Small intestine (tissue), 7 donors: ENCODE results near the gene KLRC3. TPM values are rescaled to one million over a fixed set of nuclear protein-coding genes. Genes with fewer than 3 reads are reported as not detected.
A peak's percentile ranks its signal among the peaks of the same experiment; 100 is the strongest.
"Not testable (repeated sequence)": the region's sequence is repeated elsewhere in the genome, so short reads cannot be mapped to it uniquely, and the experiment has no call there.

Experiments
- DNase-seq, 2 donors: peaks; one replicate each; pipeline versions ENCODE4 v3.0.0 to v3.0.0-alpha.2; 2013
- FAIRE-seq: peaks from 2 replicates; lab custom pipeline; 2012; peaks lifted over from hg19 to GRCh38; lab: Jason Lieb, UNC
- H3K27ac ChIP-seq, 3 donors: one replicate each; pipeline ENCODE4 v1.5.1; 2013; ENCODE audit warnings: low read length in 2 of 3, mild to moderate bottlenecking in 2 of 3, control low read depth in 1 of 3, inconsistent platforms in 1 of 3, low read depth in 1 of 3, moderate library complexity in 1 of 3
- H3K27me3 ChIP-seq, 3 donors: one replicate each; pipeline ENCODE4 v1.6.1; 2013; ENCODE audit warnings: low read length in 3 of 3, inconsistent platforms in 1 of 3; ENCODE audit not compliant: control insufficient read depth in 3 of 3, insufficient read depth in 3 of 3
- H3K36me3 ChIP-seq, 3 donors: one replicate each; pipeline ENCODE4 v1.6.1; 2013; ENCODE audit warnings: low read length in 3 of 3, inconsistent platforms in 1 of 3, low read depth in 1 of 3, mild to moderate bottlenecking in 1 of 3, moderate library complexity in 1 of 3; ENCODE audit not compliant: control insufficient read depth in 3 of 3, insufficient read depth in 2 of 3
- H3K4me1 ChIP-seq, 3 donors: one replicate each; pipeline ENCODE4 v1.6.1; 2013; ENCODE audit warnings: low read length in 2 of 3, inconsistent platforms in 1 of 3, low read depth in 1 of 3, mild to moderate bottlenecking in 1 of 3, moderate library complexity in 1 of 3; ENCODE audit not compliant: control insufficient read depth in 3 of 3, insufficient read depth in 2 of 3
- H3K4me3 ChIP-seq, 3 donors: one replicate each; pipeline ENCODE4 v1.5.1; 2013; ENCODE audit warnings: low read length in 3 of 3, control low read depth in 1 of 3, inconsistent platforms in 1 of 3, low read depth in 1 of 3, mild to moderate bottlenecking in 1 of 3, moderate library complexity in 1 of 3
- H3K9me3 ChIP-seq, 2 donors: one replicate each; pipeline ENCODE4 v1.6.1; 2013; ENCODE audit warnings: low read depth in 1 of 2, low read length in 1 of 2; ENCODE audit not compliant: control insufficient read depth in 2 of 2, insufficient read depth in 1 of 2
- WGBS, 3 donors: extraction: QIAGEN DNeasy Blood & Tissue Kit; methylation state at CpG; one replicate each; pipeline ENCODE4 v1.1.7; 2013; 5-methylcytosine and 5-hydroxymethylcytosine counted together
- polyA plus RNA-seq, 4 donors: library from polyadenylated mRNA; stranded (reverse) in 3 of 4; unstranded in 1 of 4; fragments of 200-250 nt in 3 of 4; fragments of 120-200 nt in 1 of 4; gene quantifications; one replicate each; pipeline versions ENCODE4 v1.2.1 to v1.2.3, GENCODE V29; 2013
- donor health status: healthy with polysubstance abuse.
- donor health status: control.
- donor health status: control.
- donor health status: Bipolar disorder and iron deficiency.
- donor health status: healthy.

Gene KLRC3
- polyA plus RNA-seq, 4 donors, result 0.37 to 0.46 TPM; not detected in 2

DNA sequence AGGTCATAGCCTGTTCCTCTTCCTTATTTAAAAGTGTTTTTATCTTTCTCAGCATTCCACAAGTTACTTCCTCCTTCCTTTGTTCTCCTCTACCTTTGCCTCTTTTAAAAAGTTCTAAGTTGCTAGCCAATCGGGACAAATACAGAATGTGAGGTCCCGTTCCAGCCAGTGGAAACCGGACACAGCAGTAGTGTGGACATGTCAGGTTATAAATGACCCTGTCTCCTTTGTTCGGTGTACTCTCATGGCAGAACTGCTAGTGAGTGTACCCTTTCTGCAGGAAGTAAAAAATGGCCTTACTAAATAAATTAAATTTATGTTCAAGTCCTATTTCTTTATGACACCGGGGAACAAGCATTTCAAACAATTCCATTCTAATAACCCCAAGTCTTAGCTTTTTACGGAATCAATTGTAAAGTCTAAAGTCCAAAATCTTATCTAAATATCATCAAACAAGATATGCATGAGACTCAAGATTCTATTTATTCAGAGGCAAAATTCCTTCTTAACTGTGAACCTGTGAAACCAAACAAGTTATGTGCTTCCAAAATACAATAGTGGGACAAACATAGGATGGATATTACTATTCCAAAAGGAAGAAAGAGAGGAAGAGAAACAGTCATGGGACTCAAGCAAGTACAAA lies 48.4 kb downstream of the KLRC3 start:
- FAIRE-seq, H3K4me1 ChIP-seq, H3K27me3 ChIP-seq, H3K9me3 ChIP-seq, H3K27ac ChIP-seq, H3K36me3 ChIP-seq, H3K4me3 ChIP-seq: not testable (repeated sequence)
- 49 to 63% (median 61%) methylated on average over 6 of the region's 6 CpGs for WGBS, 3 donors
- DNase-seq, result peak in 1 of 2 donors; percentile 21

GRCh38 chr12:10369557-10370415 lies 50.6 kb downstream of the KLRC3 start:
- Histone ChIP-seq H3K27me3 (no peaks in the 10 kb centered on the region), H3K36me3 (peaks cover 0 to 10% (median 1%) of the 10 kb centered on the region in 3 donors), H3K27ac (peak overlapping the region in 1 of 3 donors; percentile 8), H3K9me3 (no peaks in the 10 kb centered on the region), H3K4me3 (no peak overlapping the region), H3K4me1 (peaks cover 0 to 19% (median 2%) of the 10 kb centered on the region in 3 donors)
- DNase-seq (no peak), FAIRE-seq (no peak)
- 82 to 92% (median 91%) methylated on average over 8 of the region's 8 CpGs for WGBS, 3 donors

DNA sequence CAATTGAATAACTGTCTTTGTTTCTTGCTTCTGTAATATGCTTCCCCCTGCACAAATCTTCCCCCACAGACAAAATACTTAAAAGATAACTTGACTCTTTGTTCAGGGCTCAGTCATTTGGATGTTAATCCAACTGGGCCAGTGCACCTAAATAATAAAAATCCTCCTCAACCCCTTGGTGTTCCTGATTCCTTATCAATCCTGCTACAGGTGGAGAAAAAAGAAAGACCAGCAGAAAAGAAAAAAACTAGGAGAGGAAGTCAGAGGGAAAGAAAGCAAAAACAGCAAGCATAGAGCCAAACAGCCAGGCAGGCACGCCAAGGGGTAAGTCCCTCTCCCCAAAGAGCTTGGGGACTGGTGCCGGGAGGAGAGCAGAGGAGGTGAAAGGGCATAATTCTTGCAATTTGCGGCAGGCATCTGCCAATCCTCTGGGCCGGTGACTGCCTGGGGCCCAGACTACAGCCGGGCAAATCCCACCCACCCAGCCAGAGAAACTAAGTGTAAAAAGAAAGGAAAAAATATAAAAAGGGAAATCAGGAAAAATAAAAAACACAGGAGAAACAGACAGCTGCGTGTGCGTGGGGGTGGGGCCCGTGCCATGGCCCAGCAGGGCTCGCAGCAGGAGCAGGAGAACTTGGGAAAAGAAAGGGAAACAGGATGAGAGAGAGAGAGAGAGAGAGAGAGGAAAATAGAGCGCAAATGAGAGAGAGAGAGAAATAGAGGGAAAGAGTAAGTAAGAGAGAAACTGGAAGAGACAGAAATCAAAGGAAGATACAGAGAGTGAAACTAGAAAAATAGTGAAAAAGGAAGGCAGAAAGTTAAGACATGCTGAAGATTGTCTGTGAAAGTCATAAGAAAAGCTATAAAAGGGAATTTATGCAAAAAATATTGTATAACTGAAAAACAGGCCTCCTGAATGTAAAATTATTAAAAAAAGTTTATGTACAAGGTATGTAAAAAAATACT lies 51.9 kb downstream of the KLRC3 start:
- no peak for DNase-seq
- H3K27me3 ChIP-seq, result no peaks in the 10 kb centered on the region
- H3K36me3 ChIP-seq, result peaks cover 0 to 2% (median 1%) of the 10 kb centered on the region in 3 donors
- H3K4me3 ChIP-seq, result no peak overlapping the region
- H3K27ac ChIP-seq, result no peak overlapping the region
- peaks cover 0 to 24% (median 2%) of the 10 kb centered on the region in 3 donors for H3K4me1 ChIP-seq
- 81 to 90% (median 85%) methylated on average over 10 of the region's 10 CpGs for WGBS, 3 donors
- H3K9me3 ChIP-seq, result no peaks in the 10 kb centered on the region
- FAIRE-seq, result no peak

DNA sequence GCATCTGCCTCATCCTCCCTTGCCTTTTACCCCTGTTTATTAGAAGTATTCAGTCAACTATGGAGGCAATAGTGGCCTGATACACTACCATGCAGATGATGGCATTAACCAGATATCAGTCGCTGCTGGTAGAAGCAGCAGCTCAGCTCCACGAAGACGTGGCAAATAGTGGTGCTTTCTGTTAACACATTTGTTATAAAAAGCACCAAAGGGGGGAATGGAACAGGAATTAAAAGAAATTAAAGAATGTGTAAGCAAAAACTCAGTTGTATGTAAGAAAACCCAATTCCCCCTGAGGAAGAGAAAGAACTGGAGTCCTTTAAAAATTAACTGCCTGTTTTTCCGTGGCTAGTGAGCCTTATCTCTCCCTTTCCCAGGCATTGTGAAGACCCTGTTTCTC lies 52.7 kb downstream of the KLRC3 start:
- FAIRE-seq, H3K27ac ChIP-seq, DNase-seq, H3K27me3 ChIP-seq, H3K4me3 ChIP-seq, H3K36me3 ChIP-seq, H3K9me3 ChIP-seq: not testable (repeated sequence)
- H3K4me1 ChIP-seq, result peaks cover 0 to 32% (median 2%) of the 10 kb centered on the region in 3 donors
- 73 to 91% (median 82%) methylated on average over 3 to 4 of the region's 4 CpGs for WGBS, 3 donors

DNA sequence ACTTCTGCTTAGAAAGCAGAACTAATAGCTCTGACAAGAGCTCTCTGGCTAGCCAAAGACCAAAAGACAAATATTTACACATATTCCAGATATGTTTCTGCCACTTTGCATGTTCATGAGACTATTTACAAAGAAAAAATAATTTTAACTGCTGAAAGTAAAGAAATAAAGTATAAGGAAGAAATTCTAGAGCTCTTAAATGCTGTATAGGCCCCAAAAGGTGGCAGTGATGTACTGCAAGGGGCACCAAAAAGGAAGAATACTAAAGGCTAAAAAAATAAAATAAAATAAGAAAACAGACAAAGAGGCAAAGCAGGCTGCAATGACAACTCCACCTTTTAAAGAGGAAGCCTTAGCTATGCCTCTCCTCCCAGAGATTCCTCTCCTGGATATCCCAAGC lies 53.5 kb downstream of the KLRC3 start:
- DNase-seq, result peak in 1 of 2 donors; percentile 16
- H3K4me3 ChIP-seq, result no peak overlapping the region
- H3K9me3 ChIP-seq, result no peaks in the 10 kb centered on the region
- H3K4me1 ChIP-seq, result peaks cover 0 to 36% (median 2%) of the 10 kb centered on the region in 3 donors
- FAIRE-seq, result no peak
- no peaks in the 10 kb centered on the region for H3K27me3 ChIP-seq
- peaks cover 0 to 2% (median 1%) of the 10 kb centered on the region in 3 donors for H3K36me3 ChIP-seq
- peak overlapping the region in 2 of 3 donors; percentile 41 to 69 for H3K27ac ChIP-seq

DNA sequence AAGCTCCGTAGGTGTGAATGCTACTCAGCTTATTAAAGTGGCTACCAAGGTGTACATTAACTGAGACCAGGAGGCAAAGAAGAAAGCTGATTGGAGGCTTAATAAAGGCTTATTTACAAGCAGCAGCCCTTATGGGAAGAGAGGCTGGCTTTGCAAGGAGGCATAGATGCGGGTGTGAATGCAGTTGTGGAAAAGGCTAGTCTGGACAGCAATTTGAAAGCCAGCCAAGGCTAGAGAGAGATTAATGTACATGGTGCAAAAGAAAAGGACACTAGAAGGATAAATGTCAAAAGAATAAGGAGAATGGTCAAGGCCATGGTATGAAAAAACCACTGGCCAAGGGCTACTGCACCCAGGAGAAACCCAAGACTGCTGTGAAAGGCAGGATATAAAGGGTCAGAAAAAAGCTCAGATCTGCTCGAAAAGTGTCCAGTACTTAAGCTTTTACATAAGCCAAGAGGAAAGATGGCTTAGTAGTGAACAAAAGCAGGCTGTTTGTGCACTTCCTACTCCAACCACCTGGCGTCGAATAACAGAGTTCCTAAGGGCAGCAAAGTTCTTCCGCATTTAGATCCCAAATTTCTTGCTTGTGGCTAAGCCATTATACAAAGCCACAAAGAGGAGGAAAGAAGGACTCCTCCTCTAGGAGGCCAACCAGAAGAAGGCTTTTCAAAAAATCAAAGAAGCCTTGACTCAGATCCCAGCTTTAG lies 54.5 kb downstream of the KLRC3 start:
- Histone ChIP-seq H3K27ac (peak overlapping the region; percentile 69 to 97 (median 95)), H3K36me3 (peaks cover 0 to 2% (median 1%) of the 10 kb centered on the region in 3 donors), H3K4me1 (peaks cover 0 to 36% (median 2%) of the 10 kb centered on the region in 3 donors), H3K27me3 (no peaks in the 10 kb centered on the region), H3K4me3 (peak overlapping the region in 2 of 3 donors; percentile 53 to 81), H3K9me3 (no peaks in the 10 kb centered on the region)
- FAIRE-seq (no peak), DNase-seq (peak; percentile 24 to 63)
- 20 to 32% (median 24%) methylated on average over 6 of the region's 6 CpGs for WGBS, 3 donors

DNA sequence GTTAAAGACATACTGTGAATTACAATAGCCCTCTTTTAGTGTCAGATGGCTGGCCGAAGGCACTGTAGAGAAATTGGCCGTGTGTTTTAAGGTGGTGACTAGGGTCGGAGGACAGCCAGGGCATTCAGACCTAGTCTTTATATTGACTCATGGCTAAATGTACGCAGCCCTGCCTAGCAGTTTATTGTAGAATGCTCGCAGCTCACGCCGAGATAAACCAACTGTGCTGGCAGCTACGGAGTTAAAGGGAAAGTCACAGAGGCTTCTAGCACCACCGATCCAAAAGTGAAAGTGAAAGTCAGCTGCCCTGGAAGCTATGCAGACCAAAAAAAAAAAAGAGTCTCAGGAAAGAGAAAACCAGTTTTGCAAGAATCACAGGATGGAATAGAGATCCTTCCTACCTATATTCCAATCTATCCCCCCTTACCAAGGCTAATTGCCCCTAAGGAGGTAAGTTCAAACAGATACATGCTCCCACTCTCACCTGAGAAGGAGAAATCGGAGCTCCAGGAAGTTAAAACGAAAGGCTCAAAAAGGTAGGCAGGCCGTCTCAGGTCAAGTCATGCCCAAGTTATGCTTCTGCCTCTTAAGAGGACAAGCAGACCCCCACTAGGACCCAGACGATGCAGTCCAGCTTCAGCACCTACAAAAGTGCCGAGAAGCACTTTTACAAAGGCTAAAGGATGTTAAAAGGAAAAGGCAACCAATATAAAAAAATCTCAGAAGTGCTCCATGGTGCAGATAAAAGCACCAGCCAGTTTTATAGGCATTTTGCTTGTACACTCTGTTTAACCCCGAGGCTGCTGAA lies 55.4 kb downstream of the KLRC3 start:
- Histone ChIP-seq H3K4me1 (peaks cover 0 to 36% (median 2%) of the 10 kb centered on the region in 3 donors), H3K27me3 (no peaks in the 10 kb centered on the region), H3K9me3 (no peaks in the 10 kb centered on the region), H3K27ac (peak overlapping the region; percentile 69 to 97 (median 95)), H3K4me3 (peak overlapping the region; percentile 53 to 81 (median 53)), H3K36me3 (peaks cover 0 to 2% (median 1%) of the 10 kb centered on the region in 3 donors)
- 1 to 2% (median 1%) methylated on average over 15 of the region's 15 CpGs for WGBS, 3 donors
- FAIRE-seq (no peak), DNase-seq (peak; percentile 93 to 94)
